Muscle of leg (tissue), 11 donors: ENCODE measurements around the gene SLC10A7. TPM values are rescaled to one million over a fixed set of nuclear protein-coding genes. Genes with fewer than 3 reads are reported as not detected.
A peak's percentile ranks its signal among the peaks of the same experiment; 100 is the strongest.

Experiments used
- DNase-seq: peaks from one replicate; pipeline ENCODE4 v3.0.0; 2013
- H3K27ac ChIP-seq: one replicate; pipeline ENCODE4 v1.5.1; 2013; ENCODE audit warnings: mild to moderate bottlenecking, low read length, control low read depth
- H3K27me3 ChIP-seq: one replicate; pipeline ENCODE4 v1.6.1; 2013; ENCODE audit warnings: low read length; ENCODE audit not compliant: control insufficient read depth, insufficient read depth
- H3K36me3 ChIP-seq: one replicate; pipeline ENCODE4 v1.6.1; 2013; ENCODE audit warnings: low read length; ENCODE audit not compliant: control insufficient read depth, insufficient read depth
- H3K4me1 ChIP-seq: one replicate; pipeline ENCODE4 v1.6.1; 2013; ENCODE audit warnings: low read length; ENCODE audit not compliant: control insufficient read depth, insufficient read depth
- H3K4me3 ChIP-seq: one replicate; pipeline ENCODE4 v1.5.1; 2013; ENCODE audit warnings: low read length, control low read depth
- H3K9me3 ChIP-seq: replicated peaks from 2 replicates; pipeline ENCODE4 v1.6.1; 2013; ENCODE audit warnings: low read depth, low read length; ENCODE audit not compliant: control insufficient read depth
- WGBS: methylation state at CpG from one replicate; pipeline ENCODE4 v1.1.5; 2013; ENCODE audit warnings: missing lambda C conversion rate; ENCODE audit not compliant: insufficient coverage; 5-methylcytosine and 5-hydroxymethylcytosine counted together
- polyA plus RNA-seq, 8 donors: library from polyadenylated mRNA; unstranded; fragments of 120-200 nt; gene quantifications; one replicate each; pipeline versions ENCODE4 v1.2.1 to v1.2.3, GENCODE V29; 2013; ENCODE audit warnings: inconsistent platforms in 1 of 8, low replicate concordance in 1 of 8; ENCODE audit not compliant: insufficient read length in 8 of 8, insufficient read depth in 1 of 8
- total RNA-seq: library from RNA; stranded (reverse); fragments of 120-200 nt; gene quantifications from one replicate; pipeline ENCODE4 v1.2.4, GENCODE V29; 2013

Gene SLC10A7
- total and polyA plus RNA-seq, 9 donors: 5.6 to 11.0 (median 7.5) TPM

- no peaks in the 10 kb centered on the region for H3K36me3 ChIP-seq
- H3K4me1 ChIP-seq: peaks cover 5% of the 10 kb centered on the region
- no peaks in the 10 kb centered on the region for H3K27me3 ChIP-seq
- peak overlapping the region; percentile 97 for H3K4me3 ChIP-seq
- DNase-seq: peak; percentile 96
- peak overlapping the region; percentile 95 for H3K27ac ChIP-seq
- H3K9me3 ChIP-seq: no peaks in the 10 kb centered on the region
- WGBS: under 1% methylated on average over 46 of the region's 62 CpGs
Observed at GRCh38 chr4:146522098-146522868, 543 bp upstream of the SLC10A7 start.

- DNase-seq: peak; percentile 83
- Histone ChIP-seq H3K36me3 (no peaks in the 10 kb centered on the region), H3K4me3 (peak overlapping the region; percentile 97), H3K4me1 (peaks cover 5% of the 10 kb centered on the region), H3K27ac (peak overlapping the region; percentile 95), H3K27me3 (no peaks in the 10 kb centered on the region), H3K9me3 (no peaks in the 10 kb centered on the region)
- 0% methylated on average over 1 of the region's 12 CpGs for WGBS
Observed at GRCh38 chr4:146520896-146521540, 722 bp downstream of the SLC10A7 start.

DNA sequence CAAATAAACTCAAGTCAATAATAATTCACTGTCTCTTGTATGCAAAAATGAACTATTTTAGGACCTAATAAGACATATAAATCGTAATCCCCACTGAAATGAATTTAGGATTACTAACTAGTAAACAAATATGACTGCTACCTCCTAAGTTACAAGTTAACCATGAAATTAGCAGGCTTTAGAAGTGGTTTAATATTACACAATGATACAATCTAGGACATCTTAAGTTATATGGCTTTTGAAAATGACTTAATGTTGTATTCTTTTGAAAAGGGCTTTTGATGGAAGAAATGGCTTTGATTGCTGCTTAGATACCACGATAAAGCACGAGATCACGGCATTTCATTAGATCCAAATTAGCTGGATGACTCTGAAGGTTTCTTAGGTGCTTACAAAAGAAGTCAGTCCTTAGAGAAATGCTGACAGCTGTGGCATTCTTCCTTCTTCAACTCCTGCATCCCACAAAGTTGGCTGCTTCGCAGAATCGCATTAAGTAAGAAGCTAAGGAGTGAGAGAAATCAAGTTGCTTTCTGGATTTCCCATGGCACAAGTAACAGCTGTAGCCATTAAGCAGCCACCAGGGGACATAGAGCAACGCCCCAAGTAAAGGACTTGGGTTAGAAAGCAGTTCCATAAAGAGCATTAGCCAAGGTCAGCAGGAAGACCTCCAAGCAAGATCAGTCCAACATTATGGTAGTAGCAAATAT lies 6.9 kb downstream of the SLC10A7 start:
- WGBS: 67% methylated on average over 4 of the region's 7 CpGs
- no peaks in the 10 kb centered on the region for H3K9me3 ChIP-seq
- H3K4me1 ChIP-seq: no peaks in the 10 kb centered on the region
- no peaks in the 10 kb centered on the region for H3K27me3 ChIP-seq
- no peak overlapping the region for H3K4me3 ChIP-seq
- no peak overlapping the region for H3K27ac ChIP-seq
- no peak for DNase-seq
- no peaks in the 10 kb centered on the region for H3K36me3 ChIP-seq

- Histone ChIP-seq H3K4me1 (no peaks in the 10 kb centered on the region), H3K9me3 (no peaks in the 10 kb centered on the region), H3K36me3 (peaks cover under 1% of the 10 kb centered on the region), H3K27ac (no peak overlapping the region), H3K27me3 (no peaks in the 10 kb centered on the region), H3K4me3 (no peak overlapping the region)
- DNase-seq: no peak
- WGBS: no CpG with 5 or more reads among the region's 1 CpG
Observed at GRCh38 chr4:146513548-146513947, 8.2 kb downstream of the SLC10A7 start.

DNA sequence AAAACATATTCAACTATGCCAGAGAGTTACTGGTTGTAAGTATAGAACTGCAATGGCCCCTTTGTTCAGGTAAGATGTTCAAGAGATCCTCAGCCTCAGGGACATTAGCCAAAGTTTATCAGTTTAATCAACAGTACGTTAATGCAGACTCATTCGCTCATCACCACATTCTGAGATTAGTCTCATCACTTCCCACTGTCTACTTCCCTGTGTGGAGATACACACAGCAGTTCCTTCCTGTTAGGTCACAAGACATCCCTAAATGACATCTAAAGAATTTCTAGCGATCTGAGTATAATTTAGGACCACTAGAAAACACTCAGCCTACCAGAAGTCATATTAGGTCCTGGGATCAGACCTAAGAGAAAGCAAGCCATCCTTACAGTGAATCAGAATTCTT lies 10.4 kb downstream of the SLC10A7 start:
- peak; percentile 9 for DNase-seq
- Histone ChIP-seq H3K9me3 (no peaks in the 10 kb centered on the region), H3K27ac (no peak overlapping the region), H3K36me3 (peaks cover 3% of the 10 kb centered on the region), H3K4me1 (no peaks in the 10 kb centered on the region), H3K4me3 (no peak overlapping the region), H3K27me3 (no peaks in the 10 kb centered on the region)
- WGBS: 86% methylated on average over 2 of the region's 3 CpGs

- Histone ChIP-seq H3K36me3 (peaks cover 3% of the 10 kb centered on the region), H3K27ac (no peak overlapping the region), H3K4me3 (no peak overlapping the region), H3K27me3 (no peaks in the 10 kb centered on the region), H3K4me1 (no peaks in the 10 kb centered on the region), H3K9me3 (no peaks in the 10 kb centered on the region)
- no peak for DNase-seq
- no CpG with 5 or more reads among the region's 3 CpGs for WGBS
Observed at GRCh38 chr4:146510942-146511341, 10.8 kb downstream of the SLC10A7 start.

GRCh38 chr4:146508229-146508939 lies 13.4 kb downstream of the SLC10A7 start:
- peaks cover 6% of the 10 kb centered on the region for H3K36me3 ChIP-seq
- DNase-seq: no peak
- no peak overlapping the region for H3K4me3 ChIP-seq
- no peaks in the 10 kb centered on the region for H3K9me3 ChIP-seq
- no peak overlapping the region for H3K27ac ChIP-seq
- 99% methylated on average over 3 of the region's 3 CpGs for WGBS
- H3K27me3 ChIP-seq: no peaks in the 10 kb centered on the region
- H3K4me1 ChIP-seq: no peaks in the 10 kb centered on the region

GRCh38 chr4:146507632-146508031 lies 14.1 kb downstream of the SLC10A7 start:
- no peak for DNase-seq
- H3K36me3 ChIP-seq: peaks cover 7% of the 10 kb centered on the region
- no peaks in the 10 kb centered on the region for H3K9me3 ChIP-seq
- no peaks in the 10 kb centered on the region for H3K4me1 ChIP-seq
- H3K27ac ChIP-seq: no peak overlapping the region
- H3K4me3 ChIP-seq: no peak overlapping the region
- H3K27me3 ChIP-seq: no peaks in the 10 kb centered on the region
- WGBS: 100% methylated on average over 1 of the region's 2 CpGs

DNA sequence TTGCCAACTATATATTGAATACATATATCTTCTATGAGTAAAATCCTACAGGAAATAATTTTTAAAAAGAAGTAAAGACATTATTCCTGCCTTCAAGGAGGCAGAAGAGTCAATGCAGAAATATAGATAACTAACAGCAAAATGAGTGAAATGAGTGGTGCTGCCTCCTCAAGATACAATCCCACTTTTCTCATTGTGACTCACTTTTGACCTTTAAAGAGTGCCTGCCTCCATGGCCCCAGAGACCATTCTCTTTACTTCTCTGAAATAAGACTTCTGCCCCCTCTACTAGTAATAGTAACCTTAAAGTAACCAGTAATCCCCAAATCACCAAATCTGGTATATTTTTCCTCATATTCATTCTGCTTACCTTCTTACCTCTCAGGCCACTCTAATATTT lies 15.5 kb downstream of the SLC10A7 start:
- H3K36me3 ChIP-seq: peaks cover 7% of the 10 kb centered on the region

DNA sequence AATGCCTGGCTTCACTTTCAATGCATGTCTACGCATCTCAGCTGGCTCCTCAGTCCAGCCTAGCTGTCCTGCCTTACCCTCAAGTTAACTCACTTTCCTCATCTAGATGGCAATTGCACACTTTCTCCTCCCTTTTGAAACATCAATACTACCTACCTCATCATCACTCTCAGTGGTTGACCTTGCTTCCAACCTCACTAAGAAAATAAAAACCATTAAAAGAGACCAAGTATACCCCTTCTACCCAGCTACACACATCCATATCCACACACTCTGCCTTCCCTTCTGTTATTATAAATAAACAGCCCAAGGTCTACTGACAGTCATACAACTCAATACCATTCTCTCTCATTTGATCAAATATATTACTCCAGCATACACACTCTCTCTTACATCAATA lies 21.5 kb downstream of the SLC10A7 start:
- Histone ChIP-seq H3K9me3 (no peaks in the 10 kb centered on the region), H3K27ac (no peak overlapping the region), H3K4me1 (no peaks in the 10 kb centered on the region), H3K4me3 (no peak overlapping the region), H3K36me3 (peaks cover 6% of the 10 kb centered on the region), H3K27me3 (no peaks in the 10 kb centered on the region)
- no peak for DNase-seq
- 93% methylated on average over 1 of the region's 1 CpG for WGBS

More for the DNA sequence above, 15.5 kb downstream of the SLC10A7 start:
- DNase-seq: no peak
- H3K27me3 ChIP-seq: no peaks in the 10 kb centered on the region
- H3K4me1 ChIP-seq: no peaks in the 10 kb centered on the region
- no peak overlapping the region for H3K27ac ChIP-seq
- H3K4me3 ChIP-seq: no peak overlapping the region
- H3K9me3 ChIP-seq: no peaks in the 10 kb centered on the region
